Erythroblast (primary cell): ENCODE results near the gene ZFYVE16.

ENCODE experiments used
- GATA1 ChIP-seq: IDR thresholded peaks from 2 replicates; pipeline ENCODE4 v1.6.1; 2011; ENCODE audit warnings: low read depth, mild to moderate bottlenecking, control low read depth, low read length, moderate library complexity
- POLR2A ChIP-seq: IDR thresholded peaks from 2 replicates; pipeline ENCODE4 v1.6.1; 2011; ENCODE audit warnings: mild to moderate bottlenecking, low read length

DNA sequence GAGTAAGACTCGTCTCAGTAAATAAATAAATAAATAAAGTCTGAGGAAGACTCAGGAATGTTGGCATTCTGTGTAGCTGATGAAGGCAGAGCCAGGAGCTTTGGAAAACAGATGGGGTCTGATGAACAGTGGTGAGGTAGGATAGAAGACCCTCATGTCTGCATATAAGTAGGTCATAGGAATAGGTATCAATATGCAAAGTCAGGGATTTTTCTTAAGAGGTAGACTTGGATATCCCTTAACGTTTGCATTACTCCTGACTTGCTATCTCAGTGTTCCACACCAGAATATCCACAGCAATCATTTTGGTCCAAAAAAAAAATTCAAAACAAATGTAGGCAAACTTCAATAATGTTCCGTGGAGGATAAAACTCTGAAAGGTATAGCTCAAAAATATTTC is 31.3 kb upstream of the ZFYVE16 start:
- TF ChIP-seq POLR2A (no peak), GATA1 (no peak)
